ENCODE data around the gene C1QTNF12. TPM values are rescaled to one million over a fixed set of nuclear protein-coding genes. Genes with fewer than 3 reads are reported as not detected.
A peak's percentile ranks its signal among the peaks of the same experiment; 100 is the strongest.

Gene C1QTNF12
- total RNA-seq, 6 experiments from 2014 or later = 0.40 to 4.0 (median 1.1) TPM; not detected in 1

DNA sequence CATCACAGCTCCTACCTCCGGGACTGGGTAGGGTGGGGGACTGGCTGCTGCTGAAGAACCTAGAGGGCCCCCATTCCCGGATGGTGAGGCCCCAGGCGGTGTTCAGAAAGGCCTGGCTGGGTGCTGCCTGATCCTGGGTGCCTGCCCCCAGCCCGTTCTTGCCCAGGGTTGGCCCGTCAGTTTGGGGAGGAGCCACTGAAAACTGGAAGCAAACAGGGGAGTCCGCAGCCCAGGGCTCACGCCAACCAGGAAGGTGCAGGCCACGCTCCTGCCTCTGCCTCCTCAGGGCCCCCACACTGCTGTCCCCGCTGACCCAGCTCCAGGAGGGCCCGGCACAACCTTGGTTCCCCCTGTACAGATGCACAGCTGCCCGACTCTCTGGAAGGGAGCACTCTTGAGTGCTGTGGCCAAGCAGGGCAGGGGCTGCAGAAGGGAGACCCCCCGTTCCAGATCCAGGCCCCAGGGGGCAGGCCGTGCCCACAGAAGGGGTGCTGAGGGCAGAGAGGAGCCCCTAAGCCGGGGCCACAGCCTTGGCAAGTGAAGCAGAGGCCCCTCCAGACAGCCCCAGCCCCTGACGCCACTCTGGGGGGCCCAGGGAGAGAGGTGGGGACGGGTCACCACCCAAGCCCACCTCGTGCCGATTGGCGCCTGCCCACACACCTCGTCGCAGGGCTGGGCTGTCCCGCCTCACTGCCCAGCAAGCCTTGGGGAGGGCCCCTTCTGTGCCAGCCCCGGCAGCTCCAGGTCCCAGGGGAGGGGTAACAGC, 5.5 kb downstream of the C1QTNF12 start:
- TF ChIP-seq, protein P1, sequence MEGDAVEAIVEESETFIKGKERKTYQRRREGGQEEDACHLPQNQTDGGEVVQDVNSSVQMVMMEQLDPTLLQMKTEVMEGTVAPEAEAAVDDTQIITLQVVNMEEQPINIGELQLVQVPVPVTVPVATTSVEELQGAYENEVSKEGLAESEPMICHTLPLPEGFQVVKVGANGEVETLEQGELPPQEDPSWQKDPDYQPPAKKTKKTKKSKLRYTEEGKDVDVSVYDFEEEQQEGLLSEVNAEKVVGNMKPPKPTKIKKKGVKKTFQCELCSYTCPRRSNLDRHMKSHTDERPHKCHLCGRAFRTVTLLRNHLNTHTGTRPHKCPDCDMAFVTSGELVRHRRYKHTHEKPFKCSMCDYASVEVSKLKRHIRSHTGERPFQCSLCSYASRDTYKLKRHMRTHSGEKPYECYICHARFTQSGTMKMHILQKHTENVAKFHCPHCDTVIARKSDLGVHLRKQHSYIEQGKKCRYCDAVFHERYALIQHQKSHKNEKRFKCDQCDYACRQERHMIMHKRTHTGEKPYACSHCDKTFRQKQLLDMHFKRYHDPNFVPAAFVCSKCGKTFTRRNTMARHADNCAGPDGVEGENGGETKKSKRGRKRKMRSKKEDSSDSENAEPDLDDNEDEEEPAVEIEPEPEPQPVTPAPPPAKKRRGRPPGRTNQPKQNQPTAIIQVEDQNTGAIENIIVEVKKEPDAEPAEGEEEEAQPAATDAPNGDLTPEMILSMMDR (IDR thresholded peaks at IDR 0.05) = no peak
- TF ChIP-seq POLR2A (IDR thresholded peaks at IDR 0.05) = no peak
- DNase-seq (no peak), ATAC-seq (no peak)
- 67% methylated on average over 2 of the region's 23 CpGs for WGBS (ENCODE audit: insufficient coverage, low coverage, low lambda C conversion rate, missing lambda C conversion rate)
- no peaks in the 10 kb centered on the region for H3K9me3 ChIP-seq
- H3K27ac ChIP-seq = no peak overlapping the region
- H3K4me3 ChIP-seq = no peak overlapping the region
- no peaks in the 10 kb centered on the region for H3K27me3 ChIP-seq
- intact Hi-C loops (cut with DNase I) = loop anchor here (5.0 to 10.0 kb wide), 2 partner anchors 54 to 119 kb away; no protein-coding TSS in a partner anchor
- H3K4me1 ChIP-seq = peaks cover 0 to 22% (median 0%) of the 10 kb centered on the region in 4 donors
- no peaks in the 10 kb centered on the region for H3K36me3 ChIP-seq

DNA sequence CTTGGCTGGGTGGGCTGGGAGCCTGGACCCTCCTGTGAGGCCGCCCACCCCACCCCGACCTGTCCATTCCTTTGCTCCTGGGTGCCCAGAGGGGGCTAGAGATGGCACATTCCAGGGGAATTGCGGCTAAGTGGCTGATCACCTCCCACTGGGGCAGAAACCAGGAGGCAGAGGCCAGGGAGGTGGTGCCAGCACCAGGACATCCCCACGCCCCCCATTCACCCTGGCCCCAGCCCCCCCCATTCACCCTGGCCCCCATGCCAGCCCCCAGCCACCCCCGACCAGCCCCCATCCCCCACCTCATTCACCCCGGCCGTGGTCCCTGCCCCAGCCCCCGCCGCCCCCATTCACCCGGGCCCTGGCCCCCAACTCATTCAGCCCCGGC, 6.2 kb downstream of the C1QTNF12 start:
- WGBS (ENCODE audit: insufficient coverage, low coverage, low lambda C conversion rate, missing lambda C conversion rate) = 64% methylated on average over 6 of the region's 11 CpGs
- intact Hi-C loops (cut with DNase I) = loop anchor here (5.0 to 10.0 kb wide), 2 partner anchors 54 to 118 kb away; no protein-coding TSS in a partner anchor
- DNase-seq = no peak
- ATAC-seq = no peak
- H3K27ac ChIP-seq = no peak overlapping the region
- no peak for TF ChIP-seq POLR2A (IDR thresholded peaks at IDR 0.05)
- TF ChIP-seq, protein P1 (IDR thresholded peaks at IDR 0.05) = no peak
- H3K4me3 ChIP-seq = peak overlapping the region in 1 of 3 donors; percentile 16
- no peaks in the 10 kb centered on the region for H3K9me3 ChIP-seq
- H3K36me3 ChIP-seq = no peaks in the 10 kb centered on the region
- H3K4me1 ChIP-seq = peaks cover 0 to 22% (median 0%) of the 10 kb centered on the region in 4 donors
- no peaks in the 10 kb centered on the region for H3K27me3 ChIP-seq

DNA sequence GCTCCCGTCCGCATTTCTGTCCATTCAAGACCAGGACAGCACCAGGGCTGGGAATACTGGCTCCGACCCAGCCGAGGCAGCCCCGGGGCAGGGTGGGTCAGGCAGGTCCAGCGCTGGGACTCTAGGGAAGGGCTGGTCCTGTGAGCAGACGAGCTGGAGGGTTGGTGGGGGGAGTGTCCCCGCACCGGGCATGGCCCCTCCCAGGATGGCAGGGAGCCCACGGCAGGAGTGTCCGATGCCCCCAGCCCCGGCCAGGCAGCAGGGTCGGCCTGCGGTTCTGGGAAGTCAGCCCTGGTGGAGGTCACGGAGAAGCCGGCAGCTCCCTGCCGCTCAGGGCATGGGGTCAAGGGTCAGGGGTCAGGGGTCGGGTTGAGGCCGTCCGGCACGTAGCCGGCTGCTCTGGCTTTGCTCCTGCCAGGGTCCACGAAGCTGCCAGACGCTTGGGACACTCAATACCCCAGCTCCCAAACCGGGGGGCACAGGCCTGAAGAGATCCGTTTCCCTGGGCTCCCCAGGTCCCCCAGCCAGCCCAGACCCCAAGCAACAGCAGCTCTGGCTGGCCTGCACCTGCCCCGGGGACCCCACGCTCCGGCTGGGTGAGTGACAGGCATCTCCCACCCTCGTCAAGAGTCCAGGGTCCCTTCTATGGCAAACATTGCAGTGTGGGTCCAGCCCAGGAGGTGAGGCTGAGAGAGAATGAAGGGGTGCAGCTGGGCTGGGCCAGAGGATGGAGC, 6.7 kb downstream of the C1QTNF12 start:
- no peaks in the 10 kb centered on the region for H3K9me3 ChIP-seq
- H3K4me3 ChIP-seq = peak overlapping the region in 2 of 3 donors; percentile 16 to 26
- H3K27me3 ChIP-seq = no peaks in the 10 kb centered on the region
- no peaks in the 10 kb centered on the region for H3K36me3 ChIP-seq
- peak; percentile 57 to 78 (median 75) for ATAC-seq
- H3K27ac ChIP-seq = no peak overlapping the region
- no peak for TF ChIP-seq POLR2A (IDR thresholded peaks at IDR 0.05)
- intact Hi-C loops (cut with DNase I) = loop anchor here (5.0 to 10.0 kb wide), 2 partner anchors 55 to 117 kb away; no protein-coding TSS in a partner anchor
- 10% methylated on average over 2 of the region's 30 CpGs for WGBS (ENCODE audit: insufficient coverage, low coverage, low lambda C conversion rate, missing lambda C conversion rate)
- peaks cover 0 to 22% (median 0%) of the 10 kb centered on the region in 4 donors for H3K4me1 ChIP-seq
- peak; percentile 78 to 86 (median 84) for DNase-seq

DNA sequence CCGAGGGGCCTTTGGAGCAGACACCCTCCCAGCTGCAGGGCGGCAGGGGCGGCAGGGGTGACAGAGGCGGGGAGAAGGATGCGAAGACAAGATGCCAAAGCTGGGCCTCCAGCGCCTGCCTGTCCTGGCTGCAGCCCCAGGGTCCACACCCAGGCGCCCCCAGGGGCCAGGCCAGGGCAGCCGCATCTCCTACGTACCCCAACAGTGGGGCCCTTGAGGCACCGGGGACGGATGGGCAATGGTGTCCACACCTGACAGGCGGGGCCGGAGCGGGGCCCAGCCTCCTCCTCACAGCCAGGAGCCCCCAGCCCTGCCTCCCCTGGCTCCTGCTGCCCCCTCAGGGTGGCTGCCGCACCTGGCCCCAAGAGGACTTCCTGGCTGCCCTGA, 7.3 kb downstream of the C1QTNF12 start:
- Histone ChIP-seq H3K4me3 (peak overlapping the region in 1 of 3 donors; percentile 26), H3K4me1 (peaks cover 0 to 22% (median 0%) of the 10 kb centered on the region in 4 donors), H3K9me3 (no peaks in the 10 kb centered on the region), H3K36me3 (no peaks in the 10 kb centered on the region), H3K27ac (no peak overlapping the region), H3K27me3 (no peaks in the 10 kb centered on the region)
- intact Hi-C loops (cut with DNase I) = no loop called here
- WGBS (ENCODE audit: insufficient coverage, low coverage, low lambda C conversion rate, missing lambda C conversion rate) = no CpG with 5 or more reads among the region's 15 CpGs
- DNase-seq = no peak
- ATAC-seq = no peak
- TF ChIP-seq, protein P1 (IDR thresholded peaks at IDR 0.05) = no peak
- TF ChIP-seq POLR2A (IDR thresholded peaks at IDR 0.05) = no peak
